GM18520 (cell line): ENCODE results near the gene P2RX4.
"Not testable (repeated sequence)": the region's sequence is repeated elsewhere in the genome, so short reads cannot be mapped to it uniquely, and the experiment has no call there.

ENCODE experiments used
- ATAC-seq: cut with Tn5 transposase; IDR thresholded peaks from one replicate; pipeline ENCODE4 v1.9.1; 2021; ENCODE audit not compliant: unreplicated experiment

The P2RX4 gene

DNA sequence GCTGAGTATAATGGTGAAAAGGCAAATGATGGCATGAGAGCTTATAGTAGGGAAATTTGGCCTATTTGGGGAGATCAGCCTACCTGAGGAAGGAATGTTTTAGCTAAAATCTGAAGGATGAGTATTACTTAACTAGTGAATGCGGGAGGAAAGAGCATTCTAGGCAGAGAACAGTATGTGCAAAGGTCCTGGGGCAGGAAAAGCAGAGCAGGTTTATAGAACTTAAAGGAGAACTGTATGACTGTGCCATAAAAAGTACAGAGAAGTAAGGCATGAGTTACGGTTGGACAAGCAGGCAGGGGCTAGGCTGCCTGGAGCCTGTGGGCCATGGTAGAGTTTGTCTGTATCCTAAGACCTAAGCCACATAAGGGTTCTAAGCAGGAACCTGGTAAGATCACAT lies 21.7 kb upstream of the P2RX4 start:
- no peak for ATAC-seq

DNA sequence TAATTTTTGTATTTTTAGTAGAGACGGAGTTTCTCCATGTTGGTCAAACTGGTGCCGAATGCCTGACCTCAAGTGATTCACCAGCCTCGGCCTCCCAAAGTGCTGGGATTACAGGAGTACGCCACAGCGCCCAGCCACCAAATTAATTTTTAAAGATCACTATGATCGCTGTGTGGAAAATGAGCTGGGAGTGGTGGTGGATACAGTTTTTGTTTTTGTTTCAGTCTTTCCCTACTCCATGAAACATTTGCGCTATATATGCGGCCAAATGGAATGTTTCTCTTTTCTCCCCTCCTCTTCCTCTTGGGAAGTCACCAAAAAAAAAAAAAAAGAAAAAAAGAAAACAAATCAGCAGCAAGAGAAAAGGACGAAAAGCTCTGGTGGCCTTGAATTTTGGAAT lies 20.8 kb upstream of the P2RX4 start:
- ATAC-seq, result no peak

GRCh38 chr12:121189619-121190155 lies 20.2 kb upstream of the P2RX4 start:
- ATAC-seq, result no peak

- no peak for ATAC-seq
Measured at GRCh38 chr12:121190523-121191031, 19.4 kb upstream of the P2RX4 start.

DNA sequence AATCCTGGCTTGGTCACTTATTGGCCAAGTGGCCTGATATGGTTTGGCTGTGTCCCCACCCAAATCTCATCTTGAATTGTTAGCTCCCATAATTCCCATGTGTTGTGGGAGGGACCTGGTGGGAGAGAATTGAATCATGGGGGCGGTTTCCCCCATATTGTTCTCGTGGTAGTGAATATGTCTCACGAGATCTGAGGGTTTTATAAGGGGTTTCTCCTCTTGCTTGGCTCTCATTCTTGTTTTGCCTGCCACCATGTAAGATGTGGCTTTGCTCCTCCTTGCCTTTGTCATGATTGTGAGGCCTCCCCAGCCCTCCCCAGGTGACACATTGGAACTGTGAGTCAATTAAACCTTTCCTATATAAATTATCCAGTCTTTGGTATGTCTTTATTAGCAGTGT lies 18.8 kb upstream of the P2RX4 start:
- no peak for ATAC-seq

GRCh38 chr12:121196902-121197301 lies 13.0 kb upstream of the P2RX4 start:
- no peak for ATAC-seq

DNA sequence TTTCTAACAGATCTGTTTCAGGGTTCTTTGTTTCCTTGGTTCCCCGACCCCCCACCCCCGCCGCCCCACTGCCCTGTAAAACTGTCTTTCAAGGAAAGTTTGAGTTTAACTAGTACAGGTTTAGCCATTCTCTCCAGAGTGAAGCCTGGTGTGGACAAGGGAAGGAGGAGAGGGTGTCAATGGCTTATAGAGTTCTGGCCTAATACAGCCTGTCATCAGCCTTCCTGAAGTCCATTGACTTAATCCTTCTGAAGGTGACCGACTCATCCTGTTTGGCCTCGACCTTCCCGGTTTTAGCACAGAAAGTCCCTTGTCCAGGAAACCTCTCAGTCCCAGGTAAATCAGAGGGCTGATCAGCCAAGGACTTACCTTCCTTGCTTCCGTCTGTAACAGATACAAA lies 11.0 kb upstream of the P2RX4 start:
- ATAC-seq, result no peak

GRCh38 chr12:121201140-121201539 lies 8.8 kb upstream of the P2RX4 start:
- not testable (repeated sequence) for ATAC-seq

DNA sequence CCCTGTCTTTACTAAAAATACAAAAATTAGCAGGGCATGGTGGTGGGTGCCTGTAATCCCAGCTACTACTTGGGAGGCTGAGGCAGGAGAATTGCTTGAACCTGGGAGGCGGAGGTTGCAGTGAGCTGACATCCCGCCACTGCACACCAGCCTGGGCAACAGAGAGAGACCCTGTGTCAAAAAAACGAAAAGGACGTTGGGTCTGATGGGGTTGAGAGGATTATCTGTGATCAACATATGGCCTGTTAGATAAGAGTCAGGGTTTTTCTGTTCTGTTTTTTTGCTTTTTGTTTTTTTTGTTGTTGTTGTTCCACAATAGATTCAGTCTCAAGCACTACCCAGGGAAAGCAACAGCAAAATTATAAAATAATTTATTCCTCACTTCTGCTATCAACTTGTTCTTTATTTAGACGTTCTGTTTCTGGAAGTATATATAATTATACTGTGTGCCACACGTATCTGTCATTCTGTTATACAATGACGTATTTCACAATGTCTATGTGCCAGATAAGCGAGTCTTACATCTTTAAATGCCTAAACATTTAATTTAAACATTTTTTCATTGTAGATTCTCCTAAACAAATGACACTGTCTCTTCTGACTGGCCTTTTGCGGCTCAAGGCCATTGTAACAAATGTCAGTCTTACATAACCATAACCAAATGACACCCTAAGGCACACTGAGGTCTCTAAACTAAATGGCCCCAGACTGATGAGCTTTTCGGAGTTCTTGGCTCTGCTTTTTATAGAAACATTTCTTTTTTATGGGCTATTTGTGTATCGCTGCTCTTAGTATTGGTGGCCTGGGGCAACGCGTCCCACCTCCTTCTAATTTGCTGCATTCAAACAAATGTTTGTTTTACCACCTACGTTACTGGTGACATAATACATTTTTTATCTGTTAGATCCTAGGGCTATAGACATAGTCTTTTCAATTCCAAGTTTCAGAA lies 7.2 kb upstream of the P2RX4 start:
- no peak for ATAC-seq

DNA sequence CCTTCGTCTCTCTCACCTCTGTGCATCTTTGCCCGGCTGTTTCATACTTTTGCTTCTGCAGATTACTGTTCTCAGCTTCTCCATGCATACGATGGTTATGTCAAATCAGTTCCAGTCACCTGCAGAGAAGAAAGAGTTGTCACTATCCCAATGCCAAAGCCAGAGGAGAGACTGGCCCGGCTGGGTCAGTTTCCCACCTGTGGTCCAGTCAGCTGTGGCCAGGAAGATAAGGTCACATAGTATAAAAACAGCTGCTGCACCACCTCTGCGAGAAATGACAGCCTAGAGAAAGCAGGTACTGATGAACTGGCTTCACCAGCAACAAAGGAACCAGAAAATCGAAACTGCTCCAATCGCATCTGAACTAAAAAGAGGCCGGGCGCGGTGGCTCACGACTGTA lies 6.4 kb upstream of the P2RX4 start:
- ATAC-seq, result no peak

- ATAC-seq, result no peak
Measured at GRCh38 chr12:121205491-121205890, 4.4 kb upstream of the P2RX4 start.

GRCh38 chr12:121208571-121208970 lies 1.4 kb upstream of the P2RX4 start:
- not testable (repeated sequence) for ATAC-seq

- no peak for ATAC-seq
Measured at GRCh38 chr12:121209221-121209620, 708 bp upstream of the P2RX4 start.

DNA sequence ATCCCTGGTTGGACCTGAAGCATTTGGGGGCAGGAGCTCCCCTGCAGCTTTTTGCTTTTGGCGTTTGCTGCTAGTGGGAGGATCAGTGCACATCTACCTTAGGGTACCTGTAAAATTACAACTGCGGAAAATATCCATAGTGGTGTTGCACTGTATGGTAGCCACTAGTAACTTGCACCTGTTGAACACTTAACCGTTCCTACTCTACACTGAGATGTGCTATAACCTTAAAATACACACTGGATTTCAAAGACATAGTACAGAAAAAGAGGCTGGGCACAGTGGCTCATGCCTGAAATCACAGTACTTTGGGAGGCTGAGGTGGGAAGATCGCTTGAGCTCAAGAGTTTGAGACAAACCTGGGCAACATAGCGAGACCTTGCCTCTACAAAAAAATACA lies 2.9 kb downstream of the P2RX4 start:
- no peak for ATAC-seq

DNA sequence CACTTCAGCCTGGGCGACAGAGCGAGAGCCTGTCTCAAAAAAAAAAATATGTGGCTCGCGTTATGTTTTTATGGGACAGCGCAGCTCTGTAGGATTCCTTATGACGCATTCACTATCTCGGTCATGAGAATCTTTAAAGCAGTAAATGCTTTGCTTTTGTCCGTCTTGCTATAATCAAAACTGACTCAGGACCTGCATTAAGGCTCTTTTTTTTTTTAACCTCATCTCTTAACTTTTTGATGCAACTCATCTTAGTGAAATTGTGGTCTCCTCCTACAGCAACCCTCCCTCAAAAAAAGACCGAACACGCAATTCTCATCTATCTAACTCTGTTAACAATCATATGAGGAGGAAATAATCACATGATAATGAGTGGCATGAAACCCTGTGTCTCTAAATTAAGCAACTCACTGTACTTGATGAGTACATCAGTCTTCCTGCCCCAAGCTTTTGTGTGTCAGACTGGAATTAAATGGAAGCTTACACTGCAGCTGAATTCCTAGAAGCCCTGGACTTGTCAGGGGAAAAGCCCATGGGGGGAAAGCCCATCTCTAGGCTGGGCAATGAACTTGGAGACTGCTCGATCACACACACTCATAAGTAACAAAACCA lies 4.3 kb downstream of the P2RX4 start:
- no peak for ATAC-seq

DNA sequence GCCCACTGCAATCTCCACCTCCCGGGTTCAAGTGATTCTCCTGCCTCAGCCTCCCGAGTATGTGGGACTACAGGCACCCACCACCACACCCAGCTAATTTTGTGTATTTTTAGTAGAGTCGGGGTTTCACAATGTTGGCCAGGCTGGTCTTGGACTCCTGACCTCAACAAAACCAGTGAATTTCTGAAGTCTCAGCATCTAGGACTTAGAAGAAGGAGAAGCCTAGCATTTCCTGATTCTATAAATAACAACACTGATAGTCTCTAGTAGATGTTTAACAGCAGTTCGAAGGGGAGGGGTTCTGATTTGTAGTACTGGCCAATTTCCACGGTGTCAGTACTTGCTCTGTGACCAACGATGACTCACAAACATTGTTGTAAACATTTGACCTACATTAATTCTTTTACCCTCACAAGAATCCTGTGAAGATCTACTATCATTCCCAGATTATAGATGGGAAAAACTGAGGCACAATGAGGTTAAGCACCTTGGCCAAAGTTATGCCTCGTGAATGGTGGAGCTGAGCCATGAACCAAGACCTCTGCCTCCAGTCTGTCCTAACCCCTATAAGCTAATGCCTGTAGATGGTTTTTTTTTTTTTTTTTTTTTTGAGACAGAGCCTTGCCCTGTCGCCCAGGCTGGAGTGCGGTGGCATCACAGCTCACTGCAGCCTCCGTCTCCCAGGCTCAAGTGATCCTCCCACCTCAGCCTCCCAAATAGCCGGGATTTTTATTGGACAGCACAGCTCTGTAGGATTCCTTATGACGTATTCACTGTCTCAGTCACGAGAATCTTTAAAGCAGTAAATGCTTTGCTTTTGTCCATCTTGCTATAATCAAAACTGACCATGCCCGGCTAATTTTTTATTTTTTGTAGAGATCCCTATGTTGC lies 5.2 kb downstream of the P2RX4 start:
- ATAC-seq, result no peak

GRCh38 chr12:121216102-121216501 lies 6.2 kb downstream of the P2RX4 start:
- no peak for ATAC-seq

- ATAC-seq, result no peak
Measured at GRCh38 chr12:121217063-121217462, 7.1 kb downstream of the P2RX4 start.

GRCh38 chr12:121217761-121218160 lies 7.8 kb downstream of the P2RX4 start:
- no peak for ATAC-seq

DNA sequence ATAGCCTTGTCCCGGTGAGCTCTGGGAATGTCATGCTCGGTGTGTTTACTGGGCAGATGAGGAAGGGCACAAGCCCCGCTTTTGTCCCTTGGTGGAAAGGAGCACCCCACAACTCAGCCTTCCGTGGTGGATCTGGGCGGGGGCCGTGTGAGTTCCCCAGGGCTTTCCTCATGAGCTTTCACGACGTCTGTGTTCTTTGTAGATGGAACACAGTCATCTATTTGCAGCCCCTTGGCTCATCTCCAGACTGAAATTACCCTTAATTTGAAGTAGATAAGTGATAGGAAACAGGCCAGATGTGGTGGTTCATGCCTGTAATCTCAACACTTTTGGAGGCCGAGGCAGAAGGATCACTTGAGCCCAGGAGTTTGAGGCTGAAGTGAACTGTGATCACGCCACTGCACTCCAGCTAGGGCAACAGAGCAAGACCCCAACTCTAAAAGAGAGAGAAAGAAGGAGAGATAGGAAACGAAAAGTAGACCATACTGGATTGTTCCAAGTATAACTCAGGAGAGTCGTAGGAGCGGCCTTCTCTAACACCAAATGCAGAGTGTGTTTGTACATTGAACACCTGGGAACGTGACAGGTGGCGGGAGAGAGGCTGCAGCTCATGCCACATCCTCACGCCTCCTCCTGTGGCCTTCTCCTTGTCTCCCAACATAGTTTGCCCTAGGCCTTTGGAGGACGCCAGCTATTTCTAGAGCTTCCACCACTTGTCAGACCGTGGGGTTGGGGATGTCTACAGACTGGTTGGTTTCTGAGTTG lies 8.8 kb downstream of the P2RX4 start:
- no peak for ATAC-seq
